ENCODE results near the gene SULT1C2.
"Not testable (repeated sequence)": the region's sequence is repeated elsewhere in the genome, so short reads cannot be mapped to it uniquely, and the experiment has no call there.

SULT1C2 gene

DNA sequence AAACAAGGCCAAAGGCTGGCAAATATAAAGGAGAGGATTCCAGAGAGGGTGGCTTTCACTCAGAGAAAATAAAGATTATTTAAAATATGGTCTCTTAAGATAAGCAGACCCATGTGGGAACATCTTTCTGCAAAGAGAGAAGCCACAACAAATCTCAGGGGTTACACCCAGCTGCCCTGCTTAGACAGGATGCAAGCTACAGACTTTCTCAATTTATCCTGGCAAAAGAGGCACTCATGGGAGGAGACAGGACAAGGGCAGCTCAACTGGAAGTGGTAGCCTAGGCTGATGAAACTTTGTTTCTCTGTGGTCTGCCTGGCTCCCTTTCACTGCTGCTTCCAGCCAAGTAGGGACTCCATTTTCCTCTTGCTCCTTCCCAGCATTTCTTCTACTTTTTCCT is 63.2 kb downstream of the SULT1C2 start:
- no peak for DNase-seq (ENCODE audit: low read depth in 2 of 2)

DNA sequence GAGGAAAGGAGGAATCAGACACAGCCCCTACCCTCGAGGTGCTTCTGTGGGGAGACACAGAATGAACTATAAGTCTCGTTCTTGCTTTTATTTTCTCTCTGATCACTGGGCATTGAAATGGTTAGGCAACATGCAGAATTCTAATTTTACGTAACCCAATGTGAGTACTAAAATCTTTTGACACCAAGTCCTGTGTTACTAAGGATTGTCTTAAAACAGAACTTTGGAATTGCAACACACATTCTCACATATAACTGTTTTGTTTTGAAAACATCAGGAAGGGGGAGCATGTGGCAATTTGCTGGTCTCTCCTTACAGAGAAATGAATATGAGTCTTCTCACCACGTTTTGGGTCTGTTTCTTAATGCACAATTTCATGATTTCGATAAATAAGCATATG is 65.4 kb downstream of the SULT1C2 start:
- no peak for DNase-seq (ENCODE audit: low read depth in 2 of 2)

GRCh38 chr2:108355906-108356734 is 67.4 kb downstream of the SULT1C2 start:
- DNase-seq (ENCODE audit: low read depth in 2 of 2) = no peak

GRCh38 chr2:108359336-108359735 is 70.6 kb downstream of the SULT1C2 start:
- DNase-seq (ENCODE audit: low read depth in 2 of 2) = not testable (repeated sequence)
